ENCODE measurements around the gene TMEM91. TPM values are rescaled to one million over a fixed set of nuclear protein-coding genes. Genes with fewer than 3 reads are reported as not detected.

The TMEM91 gene
- total and polyA plus RNA-seq, 2 donors (not counting 3 experiments of a cell fraction or from before 2014, with no cell fraction given) = 9.0 to 13.2 TPM

DNA sequence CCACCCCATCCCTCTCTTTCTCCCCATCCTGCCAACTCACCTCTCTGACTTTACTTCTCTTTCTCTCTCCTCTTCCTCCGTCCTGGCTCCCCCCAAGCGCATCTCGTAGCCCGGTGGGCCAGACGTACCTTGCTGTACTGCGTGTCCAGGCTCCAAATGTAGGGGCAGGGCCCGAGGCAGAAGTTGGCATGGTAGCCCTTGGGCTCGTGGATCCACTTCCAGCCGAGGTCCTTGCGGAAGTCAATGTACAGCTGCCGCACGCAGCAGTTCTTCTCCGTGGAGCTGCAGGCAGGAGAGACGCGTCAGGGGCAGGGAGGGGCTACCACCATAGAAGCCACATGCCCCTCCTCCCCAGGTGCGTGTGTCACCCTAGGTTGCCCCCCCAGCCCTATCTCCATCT lies 44.3 kb upstream of the TMEM91 start:
- Histone ChIP-seq H4K20me1 (replicated peaks; ENCODE audit: control insufficient read depth, extremely low read depth, insufficient read depth, low read length) (no peaks in the 10 kb centered on the region), H3K4me3 (replicated peaks in 1 of 3; ENCODE audit: insufficient read depth in 1 of 3, low read depth in 1 of 3, low read length in 3 of 3) (no peak overlapping the region), H3K9ac (replicated peaks; ENCODE audit: extremely low read depth, insufficient read depth, low read length) (no peak overlapping the region), H3K79me2 (ENCODE audit: control insufficient read depth, insufficient read depth, low read length) (peaks cover 25% of the 10 kb centered on the region), H3K9me3 (replicated peaks; ENCODE audit: control insufficient read depth, insufficient read depth, low read length) (no peaks in the 10 kb centered on the region), H3K27ac (ENCODE audit: insufficient read depth, low read depth, low read length) (no peak overlapping the region), H3K9me1 (replicated peaks; ENCODE audit: control insufficient read depth, extremely low read depth, insufficient read depth, low read length) (no peaks in the 10 kb centered on the region), H3K36me3 (ENCODE audit: control insufficient read depth in 2 of 2, extremely low read depth in 1 of 2, insufficient read depth in 2 of 2, low read length in 2 of 2) (peaks cover 19 to 44% of the 10 kb centered on the region in 2 experiments), H3K27me3 (ENCODE audit: control insufficient read depth in 2 of 2, insufficient read depth in 2 of 2, low read length in 2 of 2) (no peaks in the 10 kb centered on the region), H2AFZ (ENCODE audit: low read depth, low read length) (no peak overlapping the region), H3K4me2 (ENCODE audit: insufficient read depth, low read length) (no peak overlapping the region), H3K4me1 (ENCODE audit: control insufficient read depth, extremely low read depth, insufficient read depth, low read length) (peaks cover 27% of the 10 kb centered on the region)
- BruUV-seq (replicated peaks) = no TSS peak
- dilution Hi-C loops (cut with MboI; ENCODE audit: extremely low pct_ligation_motif_present, low sequenced_read_pairs) = no loop called here
- intact Hi-C loops (cut with micrococcal nuclease) = no loop called here
- POLR2A ChIA-PET = no interaction called here
- FAIRE-seq = no peak
- TF ChIP-seq FOS (IDR thresholded peaks at IDR 0.05; ENCODE audit: borderline replicate concordance, insufficient read depth, low read length) (no peak), POLR2AphosphoS5 (IDR thresholded peaks at IDR 0.05; ENCODE audit: insufficient read depth, low read depth, low read length) (no peak), EZH2 (IDR thresholded peaks at IDR 0.05; ENCODE audit: borderline replicate concordance, low read depth, low read length, severe bottlenecking) (no peak), JUN (IDR thresholded peaks at IDR 0.05; ENCODE audit: borderline replicate concordance, insufficient read depth, insufficient read length, low read depth) (no peak)
- TF ChIP-seq, protein P1, sequence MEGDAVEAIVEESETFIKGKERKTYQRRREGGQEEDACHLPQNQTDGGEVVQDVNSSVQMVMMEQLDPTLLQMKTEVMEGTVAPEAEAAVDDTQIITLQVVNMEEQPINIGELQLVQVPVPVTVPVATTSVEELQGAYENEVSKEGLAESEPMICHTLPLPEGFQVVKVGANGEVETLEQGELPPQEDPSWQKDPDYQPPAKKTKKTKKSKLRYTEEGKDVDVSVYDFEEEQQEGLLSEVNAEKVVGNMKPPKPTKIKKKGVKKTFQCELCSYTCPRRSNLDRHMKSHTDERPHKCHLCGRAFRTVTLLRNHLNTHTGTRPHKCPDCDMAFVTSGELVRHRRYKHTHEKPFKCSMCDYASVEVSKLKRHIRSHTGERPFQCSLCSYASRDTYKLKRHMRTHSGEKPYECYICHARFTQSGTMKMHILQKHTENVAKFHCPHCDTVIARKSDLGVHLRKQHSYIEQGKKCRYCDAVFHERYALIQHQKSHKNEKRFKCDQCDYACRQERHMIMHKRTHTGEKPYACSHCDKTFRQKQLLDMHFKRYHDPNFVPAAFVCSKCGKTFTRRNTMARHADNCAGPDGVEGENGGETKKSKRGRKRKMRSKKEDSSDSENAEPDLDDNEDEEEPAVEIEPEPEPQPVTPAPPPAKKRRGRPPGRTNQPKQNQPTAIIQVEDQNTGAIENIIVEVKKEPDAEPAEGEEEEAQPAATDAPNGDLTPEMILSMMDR (IDR thresholded peaks at IDR 0.05; ENCODE audit: extremely low read depth in 1 of 2, insufficient read depth in 1 of 2, low read depth in 1 of 2, low read length in 2 of 2) = no peak
- TF ChIP-seq, protein P2, sequence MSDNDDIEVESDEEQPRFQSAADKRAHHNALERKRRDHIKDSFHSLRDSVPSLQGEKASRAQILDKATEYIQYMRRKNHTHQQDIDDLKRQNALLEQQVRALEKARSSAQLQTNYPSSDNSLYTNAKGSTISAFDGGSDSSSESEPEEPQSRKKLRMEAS (IDR thresholded peaks at IDR 0.05; ENCODE audit: insufficient read depth, insufficient read length) = no peak
- CTCF ChIA-PET = interaction anchor here (1.0 kb wide), 2 partner anchors 21 to 128 kb away, joined by 4 read pairs; no protein-coding TSS in a partner anchor
- no peak for DNase-seq (ENCODE audit: low read depth, low spot score)
